Measurements from ENCODE around the gene MTHFR.

GRCh38 chr1:11777658-11778322, 28.0 kb downstream of the MTHFR start:
- TF ChIP-seq ZNF670 (tag by site-specific recombination; IDR thresholded peaks at IDR 0.05; ENCODE audit: low read depth) = no peak
- no peak for TF ChIP-seq YY2 (tag by site-specific recombination; IDR thresholded peaks at IDR 0.05)
- TF ChIP-seq ZNF274 (IDR thresholded peaks at IDR 0.05; ENCODE audit: low read length) = no peak
- no peak for TF ChIP-seq ZNF274 (tag by site-specific recombination; IDR thresholded peaks at IDR 0.05; ENCODE audit: borderline replicate concordance)

All from HEK293 (cell line).